C4-2B (cell line): Measurements from ENCODE around the gene MRPL10.

Experiments
- H3K27ac ChIP-seq: fragments of 450-650 bp; 2 replicates; pipeline ENCODE4 v1.5.1; 2017
- CTCF ChIP-seq: fragments of 450-650 bp; conservative IDR thresholded peaks from 2 replicates; pipeline ENCODE4 v1.5.1; 2017; ENCODE audit warnings: mild to moderate bottlenecking
- ZFX ChIP-seq: fragments of 450-650 bp; IDR thresholded peaks from 2 replicates; pipeline ENCODE4 v1.6.1; 2017

MRPL10 gene

GRCh38 chr17:47818002-47818695 lies 13.2 kb downstream of the MRPL10 start:
- no peak overlapping the region for H3K27ac ChIP-seq
- TF ChIP-seq CTCF, result no peak
- TF ChIP-seq ZFX, result no peak

DNA sequence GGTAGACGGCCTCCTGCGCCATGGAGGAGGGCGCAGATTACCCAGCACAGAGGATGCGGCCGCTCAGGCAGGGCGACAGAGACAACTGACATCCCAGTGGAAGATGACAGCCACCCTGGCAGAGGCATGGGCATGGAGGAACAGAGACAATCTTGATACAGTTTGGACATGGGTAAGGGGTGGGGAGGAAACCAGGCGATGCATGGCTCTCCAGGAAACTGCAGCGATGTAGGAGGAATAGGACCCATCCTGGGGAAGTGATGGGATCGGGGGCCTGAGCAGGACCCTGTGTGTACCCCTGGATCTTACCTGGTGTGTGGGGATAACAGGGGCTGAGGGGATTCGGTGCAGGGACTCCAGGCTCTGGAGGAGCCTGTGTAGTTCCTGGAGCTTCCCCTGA lies 14.4 kb downstream of the MRPL10 start:
- TF ChIP-seq ZFX (no peak), CTCF (no peak)

GRCh38 chr17:47816111-47816735 lies 15.1 kb downstream of the MRPL10 start:
- no peak for TF ChIP-seq ZFX
- no peak overlapping the region for H3K27ac ChIP-seq

More for the DNA sequence above, 14.4 kb downstream of the MRPL10 start:
- H3K27ac ChIP-seq, result no peak overlapping the region

- H3K27ac ChIP-seq, result no peak overlapping the region
- no peak for TF ChIP-seq CTCF
- no peak for TF ChIP-seq ZFX
Measured at GRCh38 chr17:47815106-47815918, 16.0 kb downstream of the MRPL10 start.

GRCh38 chr17:47813512-47814031 lies 17.8 kb downstream of the MRPL10 start:
- no peak overlapping the region for H3K27ac ChIP-seq

GRCh38 chr17:47813077-47813476 lies 18.3 kb downstream of the MRPL10 start:
- no peak overlapping the region for H3K27ac ChIP-seq
- TF ChIP-seq CTCF, result no peak
- no peak for TF ChIP-seq ZFX

More at GRCh38 chr17:47813512-47814031, 17.8 kb downstream of the MRPL10 start:
- TF ChIP-seq ZFX (no peak), CTCF (no peak)

DNA sequence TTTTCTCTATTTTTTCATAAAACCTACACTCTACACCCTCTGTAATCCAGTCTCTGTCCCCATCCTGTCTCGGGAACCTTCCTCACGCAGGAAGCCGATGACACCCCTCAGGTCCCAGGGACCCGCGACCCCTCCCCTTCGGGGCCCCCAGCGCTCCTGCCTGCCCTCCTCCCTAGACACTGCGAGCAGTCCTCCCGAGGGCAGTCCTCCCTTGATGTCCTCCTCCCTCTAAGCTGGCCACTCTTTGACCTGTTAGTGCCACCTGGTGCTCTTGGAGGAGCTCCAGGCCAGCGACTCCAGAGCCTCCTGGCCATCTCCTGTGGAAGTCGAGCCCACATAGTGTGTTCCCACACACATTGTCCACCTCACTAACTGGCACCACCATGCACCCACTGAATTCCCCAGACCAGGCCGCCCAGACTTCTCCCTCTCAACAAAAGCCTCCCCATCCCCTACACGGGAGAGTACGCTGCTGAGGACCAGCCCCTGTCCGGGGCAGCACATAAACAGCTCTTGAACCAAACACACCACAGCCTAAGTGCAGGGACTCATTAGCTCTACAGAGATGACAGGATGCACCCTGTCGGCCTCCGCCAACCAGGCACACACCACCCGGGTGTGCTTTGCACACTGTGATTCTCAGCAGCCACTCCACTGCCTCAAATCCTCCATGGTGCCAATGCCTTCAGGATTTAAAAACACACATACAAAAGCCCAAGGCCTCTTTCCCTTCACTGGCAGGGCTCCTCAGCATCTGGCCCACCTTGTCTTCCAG lies 19.0 kb downstream of the MRPL10 start:
- no peak for TF ChIP-seq ZFX
- TF ChIP-seq CTCF, result no peak
- no peak overlapping the region for H3K27ac ChIP-seq
